Activated gamma-delta T cell treated with anti-CD3 and anti-CD28 coated beads, Interleukin-2, amount 50 U/mL, for 16 hours (primary cell): ENCODE data around the gene UBAP2L.
A peak's percentile ranks its signal among the peaks of the same experiment; 100 is the strongest.
"Not testable (repeated sequence)": the region's sequence is repeated elsewhere in the genome, so short reads cannot be mapped to it uniquely, and the experiment has no call there.

ENCODE experiments used
- DNase-seq: peaks from one replicate; pipeline ENCODE4 v3.0.0-alpha.2; 2020; ENCODE audit warnings: low read depth

Gene UBAP2L

GRCh38 chr1:154256686-154257085, 35.9 kb downstream of the UBAP2L start:
- DNase-seq = no peak

- DNase-seq = no peak
Measured at GRCh38 chr1:154258784-154259183, 38.0 kb downstream of the UBAP2L start.

DNA sequence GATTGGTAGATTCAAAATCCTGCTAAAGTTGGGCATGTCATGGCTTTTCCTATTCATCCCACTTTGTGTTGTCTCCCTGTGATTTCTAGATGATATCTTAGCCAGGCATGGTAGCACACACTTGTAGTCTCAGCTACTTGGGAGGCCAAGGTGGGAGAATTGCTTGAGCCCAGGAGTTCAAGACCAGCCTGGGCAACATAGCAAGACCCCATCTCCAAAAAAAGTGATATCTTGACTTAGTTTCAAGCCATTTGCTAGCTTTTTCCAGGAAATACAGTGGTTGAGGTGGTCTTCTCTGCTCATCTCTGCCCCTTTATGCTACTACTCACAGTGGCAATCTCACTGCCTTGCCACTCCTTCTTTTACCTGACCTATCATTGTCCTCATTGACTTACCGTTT, 39.4 kb downstream of the UBAP2L start:
- DNase-seq = no peak

DNA sequence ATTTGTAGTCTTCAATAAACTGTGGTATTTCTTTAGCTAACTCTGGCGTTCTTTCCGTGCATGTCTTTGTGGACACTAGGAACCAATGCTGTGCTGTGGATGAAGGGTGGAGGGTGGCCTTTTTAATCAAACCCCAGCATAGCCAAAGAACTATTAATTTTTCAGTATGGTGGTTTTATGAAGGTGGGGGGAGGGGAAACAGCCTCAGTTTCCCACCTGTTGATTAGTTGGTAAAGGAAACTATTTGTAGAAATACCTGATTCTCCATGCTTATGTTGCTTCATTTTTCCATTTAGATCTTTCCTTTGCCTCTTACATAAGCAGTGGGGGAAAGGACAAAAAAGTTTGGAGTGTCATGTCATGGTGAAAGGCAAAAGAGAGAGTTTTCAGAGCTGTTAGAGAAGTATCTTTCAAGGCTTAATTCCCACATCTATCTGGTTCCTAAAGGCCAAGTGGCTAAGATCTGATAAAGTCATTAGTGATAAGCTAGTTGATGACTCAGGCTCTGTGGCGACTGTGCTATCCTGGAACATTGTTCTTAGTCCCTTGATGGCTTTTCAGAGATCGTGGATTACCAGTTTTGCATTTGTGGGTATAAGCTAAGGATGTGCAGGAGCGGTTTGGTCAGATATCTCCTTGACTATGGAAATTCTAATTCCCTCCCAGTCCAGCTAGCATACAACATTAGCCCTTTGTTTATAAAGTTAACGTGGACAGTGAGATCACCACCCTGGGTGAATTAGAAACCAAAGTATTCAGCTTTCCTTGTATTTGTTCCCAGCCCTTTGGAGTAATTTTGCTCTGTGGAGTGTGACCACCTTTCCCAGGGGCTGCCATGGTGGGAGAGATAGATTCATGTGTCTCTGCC, 42.9 kb downstream of the UBAP2L start:
- no peak for DNase-seq

DNA sequence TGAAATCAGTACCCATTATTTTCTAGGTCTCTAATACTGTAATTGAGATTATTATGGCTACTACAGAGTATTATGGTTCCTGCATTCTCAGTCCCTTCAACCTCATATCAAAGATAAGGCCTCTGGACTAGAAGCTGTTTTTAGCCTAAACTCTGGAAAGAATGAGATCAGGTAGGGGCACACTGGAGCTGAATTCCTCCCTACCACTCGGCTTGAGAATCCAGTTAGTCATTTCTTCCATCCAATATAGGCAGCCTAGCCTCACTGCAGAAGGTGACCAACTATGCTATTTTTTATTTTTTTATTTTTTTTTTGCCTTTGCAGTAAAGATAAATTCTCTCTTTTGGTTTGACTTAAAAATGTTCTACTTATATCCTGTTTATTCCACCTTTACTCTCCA, 43.7 kb downstream of the UBAP2L start:
- no peak for DNase-seq

DNA sequence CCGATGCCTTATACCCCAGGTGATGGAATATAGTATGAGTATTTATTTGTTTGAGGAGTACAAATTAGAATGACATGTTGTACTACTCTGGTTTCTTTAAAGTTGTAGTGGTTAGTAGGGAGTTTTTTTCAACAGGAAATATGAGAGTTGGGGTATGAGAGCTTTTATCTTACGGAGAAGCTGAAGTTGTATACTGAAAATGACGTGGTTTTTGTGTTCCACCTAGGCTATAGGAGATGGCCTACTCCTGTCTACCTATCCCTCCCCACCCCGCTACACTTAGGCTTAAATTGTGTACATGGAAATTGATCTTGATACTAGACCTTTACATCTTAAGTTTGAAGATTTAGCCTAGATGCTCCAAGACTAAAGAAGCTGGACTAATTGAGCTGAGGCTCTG, 44.8 kb downstream of the UBAP2L start:
- DNase-seq = no peak

GRCh38 chr1:154270833-154271232, 50.1 kb downstream of the UBAP2L start:
- DNase-seq = no peak

- DNase-seq = peak; percentile 95
Measured at GRCh38 chr1:154272217-154272998, 51.7 kb downstream of the UBAP2L start, which contains the start of gene HAX1. TSS of gene HAX1 (plus strand) at chr1:154272629. CDS start at chr1:154272724, 95 bp downstream.

GRCh38 chr1:154272999-154273563, 52.3 kb downstream of the UBAP2L start:
- no peak for DNase-seq

DNA sequence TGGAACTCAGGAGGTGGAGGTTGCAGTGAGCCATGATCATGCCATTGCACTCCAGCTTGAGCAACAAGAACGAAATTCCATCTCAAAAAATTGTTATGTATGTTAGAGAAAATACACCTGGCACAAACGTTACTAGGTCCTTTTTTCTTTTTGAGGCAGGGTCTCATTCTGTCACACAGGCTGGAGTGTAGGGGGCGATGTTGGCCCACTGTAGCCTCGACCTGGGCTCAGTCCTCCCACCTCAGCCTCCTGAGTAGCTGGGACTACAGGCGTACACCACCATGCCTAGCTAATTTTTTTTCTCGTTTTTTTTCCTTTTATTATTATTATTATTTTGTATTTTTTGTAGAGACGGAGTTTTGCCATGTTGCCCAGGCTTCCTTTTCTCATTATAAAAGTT, 56.0 kb downstream of the UBAP2L start:
- no peak for DNase-seq

GRCh38 chr1:154287591-154287990, 66.8 kb downstream of the UBAP2L start:
- DNase-seq = not testable (repeated sequence)

DNA sequence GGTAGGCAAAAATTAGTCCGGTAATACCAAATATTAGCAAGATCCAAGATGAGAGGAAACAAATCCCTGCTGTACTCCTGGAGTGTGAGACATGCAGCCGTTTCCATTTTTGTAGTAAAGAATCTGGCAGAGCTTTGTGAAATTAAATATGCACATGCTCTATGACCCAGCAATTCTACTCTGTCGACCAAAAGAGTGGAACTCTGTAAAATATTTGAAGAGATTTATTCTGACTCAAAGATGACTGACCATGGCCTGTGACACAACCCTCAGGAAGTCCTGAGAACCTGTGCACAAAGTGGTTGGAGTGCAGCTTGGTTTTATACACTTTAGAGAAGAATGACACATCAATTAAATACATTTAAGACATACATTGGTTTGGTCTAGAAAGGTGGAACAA, 67.9 kb downstream of the UBAP2L start:
- no peak for DNase-seq

GRCh38 chr1:154290921-154291320, 70.2 kb downstream of the UBAP2L start:
- DNase-seq = no peak

GRCh38 chr1:154295408-154296235, 74.9 kb downstream of the UBAP2L start:
- DNase-seq = no peak

DNA sequence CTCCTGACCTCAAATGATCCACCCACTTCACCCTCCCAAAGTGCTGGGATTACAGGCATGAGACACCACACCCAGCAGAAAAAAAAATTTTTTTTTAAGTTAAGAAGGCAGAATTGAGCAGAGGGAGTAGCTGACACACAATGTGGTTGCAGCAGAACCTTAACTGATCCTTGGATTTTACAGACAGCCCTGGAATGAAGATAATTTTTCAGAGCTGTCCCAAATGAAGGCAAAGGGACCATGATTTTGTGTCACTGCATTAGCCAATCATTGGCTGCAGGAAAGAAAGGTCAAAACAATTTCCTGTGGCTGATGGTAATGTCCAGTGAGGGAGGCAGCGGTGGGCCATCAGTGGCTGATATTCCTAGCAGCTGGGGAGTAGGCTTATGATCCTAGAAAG, 80.8 kb downstream of the UBAP2L start:
- DNase-seq = no peak

DNA sequence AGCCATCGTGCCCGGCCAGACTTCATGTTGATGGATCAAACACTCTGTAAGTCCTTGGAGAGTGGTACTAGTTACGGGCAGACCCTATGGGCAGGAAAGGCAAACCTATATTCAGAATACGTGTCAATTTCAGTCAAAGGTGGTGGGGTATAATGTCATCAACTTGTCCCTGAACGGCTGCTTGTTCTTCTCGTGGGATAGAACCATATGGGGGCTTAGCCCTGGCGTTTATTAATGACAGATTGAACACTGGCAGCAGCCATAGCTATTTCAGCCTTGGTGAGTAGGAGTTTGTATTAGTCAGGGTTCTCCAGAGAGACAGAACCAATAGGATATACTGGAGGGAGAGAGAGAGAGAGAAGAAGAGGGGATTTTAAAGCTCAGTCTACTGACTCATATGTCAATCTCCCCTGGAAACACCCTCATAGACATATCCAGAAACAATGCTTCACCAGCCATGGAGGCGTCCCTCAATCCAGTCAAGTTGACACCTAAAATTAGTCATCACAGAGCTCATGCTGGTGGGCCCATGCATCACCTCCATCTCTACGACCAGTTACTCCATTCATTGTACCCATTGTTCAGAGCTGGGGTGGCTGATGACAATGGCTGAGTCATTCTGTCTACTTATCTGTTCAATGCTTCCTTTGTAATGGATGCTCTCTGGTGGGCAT, 84.0 kb downstream of the UBAP2L start:
- DNase-seq = no peak

DNA sequence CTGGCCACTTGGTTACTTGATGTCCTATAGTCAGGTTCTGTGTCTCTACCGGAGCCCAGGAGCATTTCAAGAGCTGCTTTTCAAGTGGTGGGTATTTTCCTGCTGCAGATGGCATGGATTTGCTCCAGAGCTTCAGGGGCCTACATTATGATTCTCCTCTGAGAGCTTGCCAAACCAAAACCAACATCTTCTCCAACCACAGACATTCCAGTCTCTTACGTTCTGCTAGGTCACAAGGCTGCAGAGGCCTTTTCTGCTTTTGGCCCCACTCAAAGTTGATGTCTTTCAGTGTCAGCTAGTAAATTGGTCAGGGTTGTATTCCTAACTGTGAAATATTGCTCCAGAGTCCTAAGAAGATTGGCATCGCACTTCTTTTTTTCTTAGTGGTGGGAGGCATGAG, 85.4 kb downstream of the UBAP2L start:
- no peak for DNase-seq

DNA sequence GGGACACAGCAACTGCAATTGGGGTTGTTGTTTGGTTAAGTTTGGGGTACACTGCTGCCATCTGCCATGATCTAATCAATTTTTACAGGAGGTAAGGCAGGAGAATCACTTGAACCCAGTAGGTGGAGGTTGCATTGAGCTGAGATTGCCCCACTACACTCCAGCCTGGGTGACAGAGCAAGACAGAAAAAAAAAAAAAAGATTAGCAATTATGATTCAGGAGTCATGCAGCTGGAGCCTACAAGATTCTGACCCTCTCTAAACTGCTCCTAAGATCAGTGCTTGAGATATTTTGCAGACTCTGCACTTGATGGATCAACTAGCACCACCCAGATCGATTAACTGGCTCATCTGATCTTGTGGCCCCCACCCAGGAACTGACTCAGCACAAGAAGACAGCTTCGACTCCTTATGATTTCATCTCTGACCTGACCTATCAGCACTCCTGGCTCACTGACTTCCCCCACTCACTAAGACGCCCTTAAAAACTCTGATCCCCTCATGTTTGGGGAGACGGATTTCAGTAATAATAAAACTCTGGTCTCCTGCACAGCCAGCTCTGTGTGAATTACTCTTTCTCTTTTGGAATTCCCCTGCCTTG, 87.0 kb downstream of the UBAP2L start:
- not testable (repeated sequence) for DNase-seq

GRCh38 chr1:154309136-154309535, 88.4 kb downstream of the UBAP2L start:
- not testable (repeated sequence) for DNase-seq

DNA sequence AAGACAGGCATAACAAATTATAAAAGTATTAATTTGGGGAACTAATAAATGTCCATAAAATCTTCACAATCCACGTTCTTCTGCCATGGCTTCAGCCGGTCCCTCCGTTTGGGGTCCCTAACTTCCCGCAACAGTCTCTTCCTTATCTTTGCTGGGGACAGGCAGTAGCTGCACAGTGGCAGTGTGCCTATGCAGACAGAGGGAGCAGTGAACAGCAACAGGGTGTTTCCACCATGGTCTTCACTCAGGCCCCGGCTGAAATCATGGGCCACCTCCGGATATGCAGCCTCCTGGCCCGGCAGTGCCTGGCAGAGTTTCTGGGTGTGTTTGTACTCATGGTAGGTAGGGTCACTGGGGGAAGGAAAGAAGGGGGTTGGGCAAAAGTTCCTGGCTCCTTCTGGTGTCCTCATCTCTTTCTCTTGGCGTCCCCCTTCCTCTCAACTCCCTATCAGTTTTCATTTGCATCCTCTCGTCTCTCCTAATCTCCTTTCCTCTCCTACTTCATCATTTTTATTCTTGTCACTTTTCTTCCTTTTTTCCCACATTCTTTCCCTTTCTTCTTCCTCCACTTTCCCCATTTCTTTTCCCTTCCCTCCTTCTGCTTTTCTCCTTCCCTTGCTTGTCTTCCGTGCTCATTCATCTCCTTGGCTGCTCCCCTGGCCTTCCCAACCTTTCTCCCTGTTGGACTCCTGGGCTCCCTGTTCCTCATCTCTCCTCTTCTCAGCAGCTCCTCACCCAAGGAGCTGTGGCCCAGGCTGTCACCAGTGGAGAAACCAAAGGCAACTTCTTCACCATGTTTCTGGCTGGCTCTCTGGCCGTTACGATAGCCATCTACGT, 91.7 kb downstream of the UBAP2L start:
- DNase-seq = not testable (repeated sequence)
